GM18502 (cell line): Measurements from ENCODE around the gene RB1.
"Not testable (repeated sequence)": the region's sequence is repeated elsewhere in the genome, so short reads cannot be mapped to it uniquely, and the experiment has no call there.

ENCODE experiments used
- ATAC-seq: cut with Tn5 transposase; IDR thresholded peaks from one replicate; pipeline ENCODE4 v1.9.1; 2021; ENCODE audit warnings: mild to moderate bottlenecking; ENCODE audit not compliant: unreplicated experiment, poor library complexity

The RB1 gene

GRCh38 chr13:48436661-48437288 is 133.2 kb downstream of the RB1 start:
- ATAC-seq: no peak

DNA sequence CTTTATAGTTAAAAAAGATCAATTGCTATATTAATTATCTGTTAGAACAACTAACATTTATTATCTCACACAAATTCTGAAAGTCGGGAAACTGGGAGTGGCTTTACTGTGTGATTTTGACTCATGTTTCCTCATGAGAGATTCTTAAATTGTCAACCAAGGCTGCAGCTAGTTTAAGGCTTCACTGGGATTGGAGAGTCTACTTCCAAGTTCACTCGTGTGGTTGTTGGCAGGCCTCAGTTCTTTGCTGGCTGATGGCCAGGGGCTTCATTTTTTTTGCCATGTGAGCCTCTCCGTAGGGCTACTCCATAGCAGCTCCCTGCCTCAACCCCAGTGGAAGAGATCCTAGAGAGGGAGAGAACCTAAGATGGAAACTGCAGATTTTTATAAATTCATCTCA is 133.8 kb downstream of the RB1 start:
- no peak for ATAC-seq

- ATAC-seq: no peak
Observed at GRCh38 chr13:48443442-48444208, 140.1 kb downstream of the RB1 start.

DNA sequence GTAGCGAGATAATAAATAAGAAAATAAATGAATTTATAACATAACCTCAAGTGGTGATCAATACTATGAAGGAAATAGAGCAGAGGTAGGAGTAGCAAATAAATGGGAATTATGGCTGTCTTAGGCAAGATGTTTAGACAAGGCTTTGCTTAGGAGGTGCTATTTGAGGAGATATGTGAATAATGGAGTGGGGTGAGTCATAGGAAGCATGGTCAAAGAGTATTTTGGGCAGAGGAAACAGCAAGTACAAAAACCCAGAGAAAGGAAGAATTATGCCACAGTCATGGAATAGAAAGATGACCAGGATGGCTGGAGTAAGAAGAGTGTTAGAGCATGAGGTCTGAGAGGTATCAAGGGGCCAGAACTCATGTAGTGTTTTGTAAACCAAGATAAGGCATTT is 142.9 kb downstream of the RB1 start:
- ATAC-seq: no peak

- ATAC-seq: no peak
Observed at GRCh38 chr13:48448285-48448958, 144.9 kb downstream of the RB1 start.

DNA sequence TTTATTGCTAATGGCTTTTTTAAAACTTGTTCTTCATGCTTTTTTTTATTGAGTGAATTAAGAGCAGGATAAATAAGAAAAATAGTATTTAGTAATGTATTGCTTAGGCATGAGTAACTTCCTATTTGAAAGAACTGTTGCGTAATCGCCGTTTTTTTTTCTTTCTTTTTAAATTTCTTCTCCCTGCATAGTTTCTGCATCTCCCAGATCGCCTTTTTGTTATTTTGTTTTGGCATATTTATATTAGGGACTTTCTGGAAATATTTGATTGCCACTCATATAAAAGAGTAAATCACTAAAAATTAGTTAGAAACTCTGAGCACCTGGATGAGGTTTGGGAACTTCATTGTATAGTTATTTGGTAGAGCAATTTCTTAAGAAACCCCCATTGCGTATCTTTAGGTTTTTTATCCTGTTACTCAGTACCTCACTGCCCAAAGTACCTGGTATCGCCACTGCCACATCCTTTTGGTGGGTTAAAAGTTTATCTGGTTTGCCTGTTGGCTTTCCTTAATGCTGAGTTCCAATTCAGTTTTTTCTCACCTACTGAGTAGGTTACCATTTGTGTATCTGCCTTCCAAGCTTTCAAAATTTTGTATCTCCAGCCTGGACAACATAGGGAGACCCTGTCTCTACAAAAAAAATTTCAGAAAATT is 145.5 kb downstream of the RB1 start:
- ATAC-seq: no peak

DNA sequence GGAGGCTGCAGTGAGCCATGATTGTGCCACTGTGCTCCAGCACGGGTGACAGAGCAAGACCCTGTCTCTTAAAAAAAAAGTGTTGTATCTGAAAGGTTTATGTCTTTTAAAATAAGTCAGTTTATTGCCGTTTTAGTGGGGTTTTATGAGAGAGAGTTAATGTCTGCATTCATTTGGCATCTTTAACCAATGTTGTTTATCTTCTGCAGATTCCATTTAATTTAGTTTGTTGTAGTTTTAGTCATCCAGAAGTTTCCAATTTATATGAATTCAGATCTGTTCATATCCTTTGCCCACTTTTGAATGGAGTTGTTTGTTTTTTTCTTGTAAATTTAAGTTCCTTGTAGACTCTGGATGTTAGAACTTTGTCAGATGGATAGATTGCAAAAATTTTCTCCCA is 146.1 kb downstream of the RB1 start:
- ATAC-seq: no peak

- not testable (repeated sequence) for ATAC-seq
Observed at GRCh38 chr13:48451196-48451595, 147.6 kb downstream of the RB1 start.

DNA sequence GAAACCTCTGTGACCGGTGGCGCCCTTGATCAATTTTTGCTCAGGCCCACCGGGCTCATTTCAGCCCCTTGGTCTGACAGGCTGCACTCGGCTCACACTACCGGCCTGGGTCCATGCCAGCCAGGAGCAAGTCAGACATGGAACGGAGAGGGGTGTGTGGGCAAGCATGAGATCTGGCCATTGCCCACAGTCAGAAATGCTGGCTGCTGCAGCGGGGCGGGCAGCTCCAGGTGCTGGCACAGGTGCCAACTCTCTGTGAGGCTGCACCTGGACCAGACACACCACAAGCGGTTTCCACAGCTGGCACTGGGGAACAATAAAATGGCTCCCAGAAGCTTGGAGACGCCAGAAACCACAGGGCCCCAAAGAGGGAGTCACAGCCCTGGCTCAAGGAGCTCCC is 153.0 kb downstream of the RB1 start:
- no peak for ATAC-seq

- ATAC-seq: no peak
Observed at GRCh38 chr13:48457578-48458242, 154.2 kb downstream of the RB1 start.

DNA sequence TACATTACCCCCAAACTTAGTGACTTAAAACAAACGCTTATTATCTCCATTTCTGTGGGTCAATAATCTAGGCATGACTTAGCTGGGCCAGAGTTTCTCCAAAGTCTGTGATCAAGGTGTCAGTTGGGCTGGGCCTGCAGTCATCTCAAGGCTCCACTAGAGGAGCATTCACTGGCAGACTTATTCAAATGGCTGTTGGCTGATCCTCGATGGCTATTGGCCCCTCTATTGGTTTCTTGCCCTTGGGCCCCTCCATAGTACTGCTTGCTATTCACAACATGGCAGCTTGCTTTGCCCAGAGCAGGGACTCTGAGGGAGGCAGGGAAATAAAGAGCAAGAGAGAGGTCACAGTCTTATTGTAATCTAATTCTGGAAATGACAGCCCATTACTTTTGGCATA is 171.7 kb downstream of the RB1 start:
- ATAC-seq: no peak

- ATAC-seq: no peak
Observed at GRCh38 chr13:48476215-48476614, 172.7 kb downstream of the RB1 start.

- ATAC-seq: no peak
Observed at GRCh38 chr13:48476686-48477085, 173.1 kb downstream of the RB1 start.

DNA sequence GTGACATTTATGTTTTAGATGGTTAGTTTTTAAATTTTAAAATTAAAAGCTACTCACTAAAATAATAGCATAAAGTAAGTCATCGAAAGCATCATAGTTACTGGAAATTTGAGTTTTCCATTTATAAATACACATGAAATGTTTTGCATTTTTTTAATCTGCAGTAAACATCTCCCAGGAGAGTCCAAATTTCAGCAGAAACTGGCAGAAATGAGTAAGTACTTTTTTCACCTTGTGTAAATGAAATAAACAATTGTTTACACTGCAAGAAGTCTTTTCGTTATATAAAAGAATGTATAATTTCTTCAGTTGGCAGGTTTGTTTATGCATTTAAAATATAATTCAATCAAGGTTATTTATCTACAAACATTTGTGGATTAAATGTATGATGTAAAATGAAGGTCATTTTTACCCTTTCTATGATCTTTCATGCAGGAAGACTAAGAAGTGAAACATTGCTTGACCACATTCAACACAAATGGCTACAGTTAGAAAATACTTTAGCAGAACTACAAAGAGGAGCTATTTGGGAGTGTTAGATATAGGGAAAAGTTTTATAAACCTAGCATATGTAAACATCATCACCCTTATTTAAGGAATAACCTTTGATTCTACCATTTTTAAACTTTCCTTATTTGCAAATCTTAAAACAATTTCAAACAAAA is 173.8 kb downstream of the RB1 start:
- peak; percentile 66 for ATAC-seq

- no peak for ATAC-seq
Observed at GRCh38 chr13:48478391-48478790, 174.8 kb downstream of the RB1 start.

DNA sequence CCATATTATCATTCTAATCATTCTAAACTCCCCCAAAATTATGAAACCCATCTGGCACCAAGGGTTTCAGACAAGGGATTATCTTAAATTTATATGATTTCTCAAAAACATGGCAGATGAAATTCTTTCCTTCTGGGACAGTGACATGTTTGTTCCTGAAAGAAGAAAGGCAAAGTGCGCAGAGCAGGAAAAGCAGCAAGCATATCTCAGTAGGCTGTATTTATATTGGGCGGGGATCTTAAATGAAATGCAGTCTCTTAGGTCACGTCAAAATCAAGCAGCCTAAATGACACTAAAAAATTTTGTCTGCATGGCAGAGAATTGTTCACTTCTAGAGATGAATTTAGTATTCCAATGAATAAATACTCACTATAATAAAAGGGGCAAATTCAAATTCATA is 180.0 kb downstream of the RB1 start:
- ATAC-seq: no peak

DNA sequence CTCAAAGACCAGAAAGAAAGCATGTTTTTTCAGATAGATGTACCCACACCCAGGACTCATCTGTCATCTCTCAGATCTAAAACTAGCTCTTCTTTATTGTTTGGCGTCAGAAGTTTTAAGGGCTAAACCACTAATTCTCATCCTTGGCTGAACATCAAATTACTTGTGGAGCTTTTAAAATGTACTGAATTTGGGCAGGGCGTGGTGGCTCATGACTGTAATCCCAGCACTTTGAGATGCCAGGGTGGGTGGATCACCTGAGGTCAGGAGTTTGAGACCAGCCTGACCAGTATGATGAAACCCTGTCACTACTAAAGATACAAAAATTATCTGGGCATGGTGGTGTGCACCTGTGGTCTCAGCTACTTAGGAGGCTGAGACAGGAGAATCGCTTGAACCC is 181.9 kb downstream of the RB1 start:
- ATAC-seq: no peak

DNA sequence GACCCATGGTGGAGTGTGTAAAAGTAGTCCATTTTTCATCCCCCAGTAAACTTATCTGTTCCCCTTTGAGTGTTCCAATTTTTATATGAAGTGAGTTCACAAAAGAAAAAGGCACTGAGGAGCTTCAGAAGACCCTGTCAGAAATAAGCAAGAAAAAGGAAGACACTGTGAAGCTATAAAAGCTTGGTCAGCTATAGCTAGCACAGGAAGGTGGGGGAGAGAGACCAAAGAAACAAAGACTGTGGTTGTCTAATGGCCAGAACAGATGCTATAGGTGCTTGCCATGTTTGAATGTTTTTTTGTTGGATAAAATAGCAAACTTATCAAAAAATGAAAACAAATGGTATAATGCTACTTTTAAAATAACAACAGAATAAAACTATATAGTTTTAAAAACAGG is 182.8 kb downstream of the RB1 start:
- no peak for ATAC-seq

- no peak for ATAC-seq
Observed at GRCh38 chr13:48486836-48487235, 183.3 kb downstream of the RB1 start.

- no peak for ATAC-seq
Observed at GRCh38 chr13:48487968-48488367, 184.4 kb downstream of the RB1 start.
